ENCODE measurements around the gene KCP. TPM values are rescaled to one million over a fixed set of nuclear protein-coding genes. Genes with fewer than 3 reads are reported as not detected.
A peak's percentile ranks its signal among the peaks of the same experiment; 100 is the strongest.

Gene KCP
- total and polyA plus RNA-seq, 2 donors (not counting 1 experiment from before 2014, with no cell fraction given): 2.3 to 3.8 TPM

DNA sequence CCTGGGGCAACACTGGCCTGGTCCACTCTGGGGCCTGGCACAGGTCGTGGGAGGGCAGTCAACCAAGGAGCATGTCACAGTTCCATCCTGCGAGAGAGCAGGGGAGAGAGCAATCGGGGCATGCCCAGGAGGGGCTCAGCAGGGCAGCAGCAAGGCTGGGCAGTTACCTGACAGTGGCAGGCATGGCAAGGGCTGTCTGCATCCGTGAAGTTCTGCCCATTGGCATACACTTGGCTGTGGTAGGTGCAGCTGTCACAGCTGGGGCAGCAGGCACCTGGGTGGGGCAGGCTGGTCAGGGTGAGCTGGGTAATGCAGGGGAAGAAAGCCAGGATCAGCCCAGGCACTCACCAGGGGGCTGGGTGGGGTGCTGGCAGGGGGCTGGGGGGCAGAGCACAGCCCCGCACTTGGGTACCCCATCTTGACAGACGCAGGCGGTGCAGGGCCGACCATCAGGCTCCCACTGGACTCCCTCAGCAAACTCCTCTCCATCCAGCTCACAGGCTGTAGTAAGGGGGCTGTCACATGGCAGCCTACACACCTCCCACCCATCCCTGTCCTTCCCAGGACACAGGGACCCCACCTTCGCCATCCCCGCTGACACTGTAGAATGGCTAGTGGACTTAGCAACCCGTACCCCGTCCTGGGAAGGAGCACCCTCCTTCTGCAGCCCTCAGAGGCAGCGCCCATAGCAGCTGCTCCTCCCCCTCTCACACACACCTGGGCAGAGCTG lies 17.8 kb downstream of the KCP start:
- H3K9ac ChIP-seq (ENCODE audit: low read length): no peak overlapping the region
- H3K4me3 ChIP-seq (ENCODE audit: control extremely low read depth in 1 of 5, extremely low read depth in 1 of 5, insufficient read depth in 1 of 5, low read depth in 2 of 5, low read length in 4 of 5): no peak overlapping the region
- H3K27ac ChIP-seq (ENCODE audit: low read length in 2 of 2): no peak overlapping the region
- no peak overlapping the region for H3K4me2 ChIP-seq (replicated peaks; ENCODE audit: low read depth, low read length, poor library complexity, severe bottlenecking)
- ChIA-PET POLR2A (no interaction called here), CTCF (interaction anchor here (1.8 kb wide), 1 partner anchor 9 kb away, joined by 5 read pairs; no protein-coding TSS in a partner anchor)
- no peaks in the 10 kb centered on the region for H3K9me3 Mint-ChIP-seq (ENCODE audit: insufficient read depth)
- DNase-seq (no peak), ATAC-seq (ENCODE audit: low read depth) (no peak)
- peaks cover 7 to 12% of the 10 kb centered on the region in 2 donors for H3K4me1 ChIP-seq (ENCODE audit: control insufficient read depth in 2 of 2, insufficient read depth in 2 of 2, low read length in 2 of 2)
- H3K27me3 ChIP-seq (replicated peaks in 1 of 4; ENCODE audit: control extremely low read depth in 1 of 4, control insufficient read depth in 3 of 4, insufficient read depth in 4 of 4, low read length in 3 of 4): peaks cover 0 to 35% (median 6%) of the 10 kb centered on the region in 4 experiments
- H3K27ac Mint-ChIP-seq: no peak overlapping the region
- no peaks in the 10 kb centered on the region for H3K9me3 ChIP-seq (ENCODE audit: control extremely low read depth in 1 of 3, control insufficient read depth in 2 of 3, insufficient read depth in 1 of 3, low read length in 2 of 3)
- H3K36me3 ChIP-seq (replicated peaks in 1 of 2; ENCODE audit: control extremely low read depth in 1 of 2, control insufficient read depth in 1 of 2, extremely low read depth in 1 of 2, insufficient read depth in 2 of 2, low read length in 1 of 2): no peaks in the 10 kb centered on the region
- TF ChIP-seq EZH2 (IDR thresholded peaks at IDR 0.05; ENCODE audit: borderline replicate concordance, insufficient read depth, low read depth, low read length, poor library complexity, severe bottlenecking): no peak
- TF ChIP-seq, protein P1, sequence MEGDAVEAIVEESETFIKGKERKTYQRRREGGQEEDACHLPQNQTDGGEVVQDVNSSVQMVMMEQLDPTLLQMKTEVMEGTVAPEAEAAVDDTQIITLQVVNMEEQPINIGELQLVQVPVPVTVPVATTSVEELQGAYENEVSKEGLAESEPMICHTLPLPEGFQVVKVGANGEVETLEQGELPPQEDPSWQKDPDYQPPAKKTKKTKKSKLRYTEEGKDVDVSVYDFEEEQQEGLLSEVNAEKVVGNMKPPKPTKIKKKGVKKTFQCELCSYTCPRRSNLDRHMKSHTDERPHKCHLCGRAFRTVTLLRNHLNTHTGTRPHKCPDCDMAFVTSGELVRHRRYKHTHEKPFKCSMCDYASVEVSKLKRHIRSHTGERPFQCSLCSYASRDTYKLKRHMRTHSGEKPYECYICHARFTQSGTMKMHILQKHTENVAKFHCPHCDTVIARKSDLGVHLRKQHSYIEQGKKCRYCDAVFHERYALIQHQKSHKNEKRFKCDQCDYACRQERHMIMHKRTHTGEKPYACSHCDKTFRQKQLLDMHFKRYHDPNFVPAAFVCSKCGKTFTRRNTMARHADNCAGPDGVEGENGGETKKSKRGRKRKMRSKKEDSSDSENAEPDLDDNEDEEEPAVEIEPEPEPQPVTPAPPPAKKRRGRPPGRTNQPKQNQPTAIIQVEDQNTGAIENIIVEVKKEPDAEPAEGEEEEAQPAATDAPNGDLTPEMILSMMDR (IDR thresholded peaks at IDR 0.05): no peak
- H3K4me3 Mint-ChIP-seq: no peak overlapping the region
- intact Hi-C loops (cut with micrococcal nuclease): no loop called here
- H3K4me1 Mint-ChIP-seq: peaks cover 4% of the 10 kb centered on the region
- no peaks in the 10 kb centered on the region for H4K20me1 ChIP-seq (ENCODE audit: control insufficient read depth, insufficient read depth, low read length, poor library complexity, severe bottlenecking)
- no peaks in the 10 kb centered on the region for H3K79me2 ChIP-seq (ENCODE audit: control insufficient read depth, insufficient read depth, low read length)
- H3K27me3 Mint-ChIP-seq: peaks cover 10% of the 10 kb centered on the region
- no peak overlapping the region for H2AFZ ChIP-seq (ENCODE audit: insufficient read depth, low read depth, low read length, poor library complexity, severe bottlenecking)
- WGBS (ENCODE audit: insufficient coverage): 88% methylated on average over 11 of the region's 13 CpGs

DNA sequence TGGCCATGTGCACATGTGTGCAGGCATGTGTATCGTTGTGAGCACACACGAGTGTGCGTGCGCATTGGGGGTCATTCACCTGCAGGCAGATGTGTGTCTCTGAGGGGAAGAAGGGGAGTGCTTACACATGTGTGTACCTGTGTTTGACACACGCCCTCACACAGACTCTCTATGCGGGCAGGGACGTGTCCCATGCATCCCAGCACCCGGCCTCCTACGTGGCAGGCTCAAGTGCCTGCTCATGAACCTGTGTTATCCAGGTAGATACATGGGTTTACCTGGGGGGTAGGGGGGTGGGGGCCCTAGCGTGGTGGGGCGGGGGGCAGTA lies 18.6 kb downstream of the KCP start:
- ATAC-seq (ENCODE audit: low read depth): no peak
- Mint-ChIP-seq H3K4me1 (peaks cover 4% of the 10 kb centered on the region), H3K4me3 (peak overlapping the region; percentile 62), H3K27me3 (peaks cover 10% of the 10 kb centered on the region), H3K9me3 (ENCODE audit: insufficient read depth) (no peaks in the 10 kb centered on the region), H3K27ac (no peak overlapping the region)
- Histone ChIP-seq H3K27me3 (replicated peaks in 1 of 4; ENCODE audit: control extremely low read depth in 1 of 4, control insufficient read depth in 3 of 4, insufficient read depth in 4 of 4, low read length in 3 of 4) (peaks cover 0 to 38% (median 6%) of the 10 kb centered on the region in 4 experiments), H3K27ac (ENCODE audit: low read length in 2 of 2) (no peak overlapping the region), H3K9me3 (ENCODE audit: control extremely low read depth in 1 of 3, control insufficient read depth in 2 of 3, insufficient read depth in 1 of 3, low read length in 2 of 3) (no peaks in the 10 kb centered on the region), H3K4me1 (ENCODE audit: control insufficient read depth in 2 of 2, insufficient read depth in 2 of 2, low read length in 2 of 2) (peaks cover 7 to 12% of the 10 kb centered on the region in 2 donors), H3K9ac (ENCODE audit: low read length) (no peak overlapping the region), H3K4me3 (ENCODE audit: control extremely low read depth in 1 of 5, extremely low read depth in 1 of 5, insufficient read depth in 1 of 5, low read depth in 2 of 5, low read length in 4 of 5) (no peak overlapping the region), H2AFZ (ENCODE audit: insufficient read depth, low read depth, low read length, poor library complexity, severe bottlenecking) (no peak overlapping the region), H3K79me2 (ENCODE audit: control insufficient read depth, insufficient read depth, low read length) (no peaks in the 10 kb centered on the region), H3K36me3 (replicated peaks in 1 of 2; ENCODE audit: control extremely low read depth in 1 of 2, control insufficient read depth in 1 of 2, extremely low read depth in 1 of 2, insufficient read depth in 2 of 2, low read length in 1 of 2) (no peaks in the 10 kb centered on the region), H3K4me2 (replicated peaks; ENCODE audit: low read depth, low read length, poor library complexity, severe bottlenecking) (no peak overlapping the region), H4K20me1 (ENCODE audit: control insufficient read depth, insufficient read depth, low read length, poor library complexity, severe bottlenecking) (no peaks in the 10 kb centered on the region)
- DNase-seq: no peak
- ChIA-PET POLR2A (no interaction called here), CTCF (interaction anchor here (1.8 kb wide), 1 partner anchor 8 kb away, joined by 5 read pairs; no protein-coding TSS in a partner anchor)
- WGBS (ENCODE audit: insufficient coverage): 84% methylated on average over 5 of the region's 11 CpGs
- TF ChIP-seq, protein P1 (IDR thresholded peaks at IDR 0.05): no peak
- no peak for TF ChIP-seq EZH2 (IDR thresholded peaks at IDR 0.05; ENCODE audit: borderline replicate concordance, insufficient read depth, low read depth, low read length, poor library complexity, severe bottlenecking)
- intact Hi-C loops (cut with micrococcal nuclease): no loop called here
